Astrocyte of the cerebellum (primary cell): ENCODE results near the gene ODF2.
"Not testable (repeated sequence)": the region's sequence is repeated elsewhere in the genome, so short reads cannot be mapped to it uniquely, and the experiment has no call there.

Experiments used
- DNase-seq: peaks from one replicate; pipeline ENCODE4 v3.0.0-alpha.2; 2011; ENCODE audit warnings: low read depth
- H3K4me3 ChIP-seq: 2 replicates; pipeline ENCODE4 v1.5.1; 2011; ENCODE audit warnings: mild to moderate bottlenecking, low read depth, low read length, moderate library complexity
- CTCF ChIP-seq: IDR thresholded peaks from 2 replicates; pipeline ENCODE4 v1.5.1; 2012; ENCODE audit warnings: low read length, low read depth, moderate library complexity, mild to moderate bottlenecking; ENCODE audit errors: missing control alignments
- in situ Hi-C: cut with HindIII; loops from 2 replicates; pipeline ENCODE4 v1.10.0; 2017; ENCODE audit warnings: low sequenced_read_pairs

Gene ODF2

GRCh38 chr9:128420060-128420650 is 35.7 kb upstream of the ODF2 start:
- no peak for DNase-seq
- in situ Hi-C loops, result no loop called here
- peak; percentile 87 for TF ChIP-seq CTCF
- H3K4me3 ChIP-seq, result peak overlapping the region; percentile 77

DNA sequence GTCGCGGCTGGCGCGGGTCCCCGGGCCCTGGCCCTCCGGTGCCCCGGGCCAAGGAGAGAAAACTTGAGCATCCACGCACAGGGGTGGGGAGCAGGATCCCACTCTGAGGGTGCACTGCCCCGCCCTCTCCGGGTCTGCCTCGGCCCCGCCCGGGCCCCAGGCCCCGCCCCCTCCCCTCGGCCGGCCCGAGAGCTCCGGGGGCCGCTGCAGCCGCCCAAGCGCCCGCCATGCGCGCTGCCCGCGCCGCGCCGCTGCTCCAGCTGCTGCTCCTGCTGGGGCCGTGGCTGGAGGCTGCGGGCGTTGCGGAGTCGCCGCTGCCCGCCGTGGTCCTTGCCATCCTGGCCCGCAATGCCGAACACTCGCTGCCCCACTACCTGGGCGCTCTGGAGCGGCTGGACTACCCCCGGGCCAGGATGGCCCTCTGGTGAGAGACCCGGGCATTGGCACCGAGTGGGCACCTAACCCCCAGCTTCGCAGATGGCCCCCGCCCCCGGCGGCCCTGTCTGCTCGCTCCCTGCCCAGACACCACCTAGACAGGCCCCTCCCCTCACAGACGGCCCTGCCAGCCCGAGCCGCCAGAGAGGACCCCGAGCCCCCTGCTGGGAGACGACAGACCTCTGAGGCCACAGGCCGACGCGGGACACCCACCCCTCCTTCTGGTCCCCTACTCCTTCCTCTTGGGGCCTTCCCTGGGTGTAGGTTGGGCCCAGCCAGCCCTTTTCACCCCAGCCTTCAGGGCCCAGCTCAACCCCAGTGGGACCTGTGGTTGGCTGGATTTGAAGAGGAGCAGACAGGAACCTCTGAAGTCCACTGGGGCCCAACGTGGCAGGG is 34.9 kb upstream of the ODF2 start, which contains the start of gene CERCAM:
TSS of gene CERCAM (plus strand) at position 207 of the 831 bp plus-strand sequence. CDS start at position 228, 21 bp downstream.
- peak; percentile 4 for TF ChIP-seq CTCF
- DNase-seq, result no peak
- in situ Hi-C loops, result no loop called here
- peak within 1 kb of the TSS; percentile 77 for H3K4me3 ChIP-seq

GRCh38 chr9:128421482-128421996 is 34.3 kb upstream of the ODF2 start:
- no peak for TF ChIP-seq CTCF
- peak overlapping the region; percentile 77 for H3K4me3 ChIP-seq
- in situ Hi-C loops, result no loop called here
- DNase-seq, result no peak

- H3K4me3 ChIP-seq, result peak overlapping the region; percentile 77
- in situ Hi-C loops, DNase-seq: not testable (repeated sequence)
Measured at GRCh38 chr9:128422022-128422782, 33.6 kb upstream of the ODF2 start.

- DNase-seq, result no peak
- no peak for TF ChIP-seq CTCF
- no peak overlapping the region for H3K4me3 ChIP-seq
- in situ Hi-C loops, result no loop called here
Measured at GRCh38 chr9:128422783-128423150, 33.0 kb upstream of the ODF2 start.

GRCh38 chr9:128423356-128423755 is 32.5 kb upstream of the ODF2 start:
- H3K4me3 ChIP-seq, in situ Hi-C loops, DNase-seq: not testable (repeated sequence)

- DNase-seq, result no peak
- in situ Hi-C loops, result no loop called here
Measured at GRCh38 chr9:128424268-128424780, 31.5 kb upstream of the ODF2 start.

More at GRCh38 chr9:128424268-128424780, 31.5 kb upstream of the ODF2 start:
- no peak for TF ChIP-seq CTCF
- no peak overlapping the region for H3K4me3 ChIP-seq
